ENCODE data around the gene TRIP12.
A peak's percentile ranks its signal among the peaks of the same experiment; 100 is the strongest.
"Not testable (repeated sequence)": the region's sequence is repeated elsewhere in the genome, so short reads cannot be mapped to it uniquely, and the experiment has no call there.

TRIP12 gene

DNA sequence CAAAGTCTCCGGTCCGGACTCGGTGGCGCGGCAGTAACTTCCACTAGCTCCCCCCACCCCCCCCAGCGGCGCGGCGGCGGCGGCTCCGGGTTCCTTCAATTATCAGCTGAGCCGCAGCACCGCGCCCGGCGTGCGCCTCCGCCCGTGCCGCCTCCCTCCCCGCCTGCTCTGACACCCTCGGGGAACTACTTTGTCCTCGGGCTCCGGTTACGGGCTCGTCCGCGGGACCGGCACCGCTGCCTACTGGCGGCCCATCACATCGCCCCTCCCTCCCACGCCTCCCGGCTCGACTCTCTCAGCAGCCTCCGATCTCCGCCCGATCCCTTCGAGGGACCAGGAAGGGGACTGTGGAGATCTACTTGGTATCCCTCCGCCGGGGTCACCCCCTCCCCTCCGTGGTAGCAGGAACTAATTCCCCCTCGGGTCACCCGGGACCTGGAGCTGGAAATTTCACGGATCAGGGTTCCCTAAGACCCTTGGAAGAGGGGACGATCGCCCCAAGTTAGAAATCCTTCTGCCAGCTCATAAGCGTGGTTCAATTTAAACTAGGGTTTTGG lies at the start of gene TRIP12:
Gene TRIP12 (minus strand): TSS at position 118 of the 557 bp plus-strand sequence. CDS start 41,930 bp downstream, outside the sequence.
- DNase-seq (ENCODE audit: extremely low spot score, insufficient read length, low read depth) (peak; percentile 85), FAIRE-seq (peak; percentile 93)

- FAIRE-seq, result no peak
- DNase-seq (ENCODE audit: extremely low spot score, insufficient read length, low read depth), result no peak
These were observed 49.5 kb upstream of the TRIP12 start for GRCh38 chr2:229971298-229971790.

- FAIRE-seq (no peak), DNase-seq (ENCODE audit: extremely low spot score, insufficient read length, low read depth) (no peak)
These were observed 48.6 kb upstream of the TRIP12 start for GRCh38 chr2:229970406-229970805.

GRCh38 chr2:229969921-229970320 lies 48.1 kb upstream of the TRIP12 start:
- DNase-seq (ENCODE audit: extremely low spot score, insufficient read length, low read depth) (no peak), FAIRE-seq (no peak)

GRCh38 chr2:229963596-229963995 lies 41.8 kb upstream of the TRIP12 start:
- DNase-seq (ENCODE audit: extremely low spot score, insufficient read length, low read depth); FAIRE-seq: not testable (repeated sequence)

DNA sequence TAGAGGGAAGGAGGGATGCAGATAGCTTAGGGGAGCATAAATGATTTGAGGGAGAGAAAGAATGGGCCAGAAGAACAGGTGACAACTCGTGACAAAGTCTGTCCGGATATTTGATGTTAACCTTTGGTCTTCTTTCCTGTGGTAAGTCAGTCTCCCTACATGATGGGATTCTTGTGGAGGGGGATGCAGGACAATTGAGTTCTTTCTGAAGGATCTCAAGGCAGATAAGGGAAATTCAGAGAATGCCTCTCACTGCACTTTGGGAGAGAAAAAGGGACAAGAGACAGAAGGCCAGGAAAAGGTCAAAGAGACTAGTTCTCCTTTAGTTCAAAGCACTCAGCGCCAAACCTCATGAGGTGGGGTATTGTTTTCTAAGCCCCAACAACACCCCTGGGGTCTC lies 34.7 kb upstream of the TRIP12 start:
- FAIRE-seq, result no peak

DNA sequence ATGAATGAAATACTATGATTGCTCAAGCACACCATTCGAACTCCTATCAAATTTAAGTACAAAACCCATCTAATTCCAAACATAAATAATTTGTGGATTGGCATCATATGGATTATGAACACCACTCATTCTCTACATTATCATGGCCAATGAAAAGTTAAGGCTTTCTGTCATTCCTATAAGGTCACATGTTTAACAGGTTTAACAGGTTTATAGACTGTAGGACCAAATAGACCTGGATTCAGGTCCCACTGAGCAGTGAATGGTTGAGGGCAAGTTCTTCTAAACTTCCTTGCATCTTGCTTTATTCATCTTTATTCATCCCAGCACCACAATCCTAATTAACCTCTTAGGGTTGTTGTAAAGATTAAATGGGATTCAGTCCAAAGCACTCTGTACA lies 33.9 kb upstream of the TRIP12 start:
- FAIRE-seq (no peak), DNase-seq (ENCODE audit: extremely low spot score, insufficient read length, low read depth) (no peak)

More for the DNA sequence above, 34.7 kb upstream of the TRIP12 start:
- DNase-seq (ENCODE audit: extremely low spot score, insufficient read length, low read depth), result no peak

- DNase-seq (ENCODE audit: extremely low spot score, insufficient read length, low read depth) (no peak), FAIRE-seq (no peak)
These were observed 30.5 kb upstream of the TRIP12 start for GRCh38 chr2:229952256-229952835.

- DNase-seq (ENCODE audit: extremely low spot score, insufficient read length, low read depth) (no peak), FAIRE-seq (peak; percentile 18)
These were observed 25.7 kb upstream of the TRIP12 start for GRCh38 chr2:229947544-229947943.

GRCh38 chr2:229945975-229946374 lies 24.2 kb upstream of the TRIP12 start:
- no peak for DNase-seq (ENCODE audit: extremely low spot score, insufficient read length, low read depth)
- no peak for FAIRE-seq

- DNase-seq (ENCODE audit: extremely low spot score, insufficient read length, low read depth) (no peak), FAIRE-seq (no peak)
These were observed 22.1 kb upstream of the TRIP12 start for GRCh38 chr2:229943770-229944449.

- FAIRE-seq, result no peak
- DNase-seq (ENCODE audit: extremely low spot score, insufficient read length, low read depth), result no peak
These were observed 21.4 kb upstream of the TRIP12 start for GRCh38 chr2:229943171-229943570.

DNA sequence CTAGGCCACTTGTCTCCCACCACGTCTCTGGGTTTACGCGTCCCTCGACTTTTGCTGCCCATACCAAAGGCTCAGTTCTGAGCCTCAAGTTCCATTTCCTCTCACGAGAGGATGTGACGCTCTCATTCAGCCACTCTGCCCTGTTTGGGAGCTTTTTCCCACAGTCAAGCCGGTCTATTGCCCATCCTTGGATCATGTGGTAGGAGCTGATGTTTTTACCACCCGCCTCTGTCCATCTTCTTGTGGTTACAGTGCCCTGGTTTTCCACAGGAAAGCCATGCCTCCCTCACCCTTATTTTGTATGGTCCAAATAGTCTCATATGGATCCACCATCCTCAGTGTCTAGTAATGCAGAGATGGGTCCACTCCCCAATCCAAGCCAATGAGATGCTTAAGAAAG lies 20.9 kb upstream of the TRIP12 start:
- DNase-seq (ENCODE audit: extremely low spot score, insufficient read length, low read depth) (no peak), FAIRE-seq (no peak)

DNA sequence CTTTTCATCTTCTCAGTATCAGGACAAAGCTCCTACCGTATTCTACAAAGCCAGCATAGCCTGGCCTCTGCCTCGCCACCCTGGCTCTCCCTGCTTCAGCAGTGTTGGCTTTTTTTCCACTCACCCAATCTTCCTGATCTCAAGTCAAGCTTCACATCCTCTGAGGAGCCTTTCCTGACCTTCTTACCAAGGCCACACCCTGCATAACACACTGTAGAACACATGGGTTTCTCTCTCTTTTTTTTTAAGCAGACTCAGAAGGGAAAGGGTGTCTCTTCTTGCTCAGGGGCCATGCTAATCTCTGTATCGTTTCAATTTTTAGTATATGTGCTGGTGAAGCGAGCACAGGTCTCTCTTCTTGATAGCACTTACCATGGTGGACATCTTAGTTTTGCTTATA lies 15.7 kb upstream of the TRIP12 start:
- FAIRE-seq (no peak), DNase-seq (ENCODE audit: extremely low spot score, insufficient read length, low read depth) (no peak)

GRCh38 chr2:229931241-229931640 lies 9.4 kb upstream of the TRIP12 start:
- FAIRE-seq (no peak), DNase-seq (ENCODE audit: extremely low spot score, insufficient read length, low read depth) (no peak)

DNA sequence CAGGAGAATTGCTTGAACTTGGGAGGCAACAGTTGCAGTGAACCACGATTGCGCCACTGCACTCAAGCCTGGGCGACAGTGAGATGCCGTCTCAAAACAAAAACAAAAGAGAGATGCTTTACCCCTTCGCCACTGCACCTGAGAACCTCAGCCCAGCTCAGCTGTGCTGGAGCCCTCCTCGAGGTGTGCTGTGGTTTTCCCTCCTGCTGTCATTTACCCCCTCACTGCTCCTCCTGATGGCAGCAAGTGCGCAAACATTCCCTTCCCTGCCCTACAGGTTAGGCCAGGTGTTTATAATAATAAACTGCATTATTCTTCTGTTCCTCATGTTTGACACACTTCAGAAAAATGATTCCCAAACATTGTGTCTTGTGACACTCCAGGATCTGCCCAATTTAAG lies 8.8 kb upstream of the TRIP12 start:
- FAIRE-seq (no peak), DNase-seq (ENCODE audit: extremely low spot score, insufficient read length, low read depth) (no peak)

- DNase-seq (ENCODE audit: extremely low spot score, insufficient read length, low read depth) (no peak), FAIRE-seq (no peak)
These were observed 6.1 kb upstream of the TRIP12 start for GRCh38 chr2:229927817-229928321.

GRCh38 chr2:229925201-229925600 lies 3.4 kb upstream of the TRIP12 start:
- FAIRE-seq (no peak), DNase-seq (ENCODE audit: extremely low spot score, insufficient read length, low read depth) (no peak)

DNA sequence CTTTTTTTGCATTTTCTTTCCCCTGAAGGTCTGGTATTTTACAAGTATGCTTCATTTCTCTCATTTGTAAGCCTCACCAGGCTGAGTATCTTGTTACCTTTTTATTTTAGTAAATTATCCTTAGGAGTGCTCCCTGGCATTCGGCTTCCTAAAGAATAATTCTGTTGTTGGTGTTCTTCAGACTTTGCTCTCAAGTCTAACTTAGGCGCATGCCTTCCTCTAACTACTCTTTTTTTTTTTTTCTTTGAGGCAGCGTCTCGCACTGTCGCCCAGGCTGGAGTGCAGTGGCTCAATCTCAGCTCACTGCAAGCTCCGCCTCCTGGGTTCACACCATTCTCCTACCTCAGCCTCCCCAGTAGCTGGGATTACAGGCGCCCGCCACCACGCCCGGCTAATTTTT lies 2.7 kb upstream of the TRIP12 start:
- FAIRE-seq; DNase-seq (ENCODE audit: extremely low spot score, insufficient read length, low read depth): not testable (repeated sequence)

DNA sequence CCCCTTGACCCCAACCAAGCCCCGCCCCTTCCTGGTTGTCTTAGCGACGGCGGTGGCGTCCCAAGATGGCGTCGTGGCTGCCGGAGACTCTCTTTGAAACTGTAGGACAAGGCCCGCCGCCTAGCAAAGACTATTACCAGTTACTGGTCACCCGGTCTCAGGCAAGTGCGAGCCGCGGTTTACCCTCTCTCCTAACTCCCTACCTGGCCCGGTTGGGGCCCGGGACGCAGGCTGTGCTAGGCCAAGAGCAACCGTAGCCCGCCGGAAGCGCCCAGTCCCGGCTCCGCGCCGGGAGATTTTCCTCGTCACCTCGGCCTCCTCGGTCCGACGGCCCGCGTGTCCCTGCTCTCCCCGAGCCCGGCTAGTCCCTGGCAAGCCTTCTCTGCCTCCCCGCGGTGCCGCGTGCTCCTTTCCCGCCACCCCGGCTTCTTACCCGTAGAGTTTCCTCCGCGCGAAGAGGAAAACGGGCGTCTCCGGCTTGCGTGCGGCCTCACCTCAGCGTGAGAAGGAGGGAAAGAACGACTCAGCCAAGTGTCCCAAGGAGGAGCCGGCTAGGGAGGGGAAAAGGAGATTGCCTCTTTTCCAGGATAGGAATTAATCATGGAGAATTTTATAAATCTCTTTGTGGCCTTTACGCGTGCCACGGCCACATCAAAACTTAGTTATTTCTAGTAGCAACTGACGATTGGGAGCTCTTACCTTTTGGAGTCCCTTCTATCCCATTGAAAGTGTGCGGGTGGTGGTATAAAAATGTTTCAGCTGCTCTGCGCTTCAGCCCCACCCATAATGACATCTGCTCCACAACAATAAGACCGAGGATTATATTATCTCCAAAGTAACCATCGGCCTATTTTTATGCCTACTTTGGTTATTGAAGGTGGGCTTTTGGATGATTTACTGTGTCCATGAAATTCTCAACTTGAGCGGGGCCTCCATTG lies 909 bp upstream of the TRIP12 start, which contains the start of gene FBXO36:
Gene FBXO36 (plus strand): TSS at position 55 of the 938 bp plus-strand sequence. CDS start 11 bp downstream, at position 66.
- FAIRE-seq (peak; percentile 60), DNase-seq (ENCODE audit: extremely low spot score, insufficient read length, low read depth) (peak; percentile 74)
